ENCODE measurements around the gene LRP1B.

Gene LRP1B

DNA sequence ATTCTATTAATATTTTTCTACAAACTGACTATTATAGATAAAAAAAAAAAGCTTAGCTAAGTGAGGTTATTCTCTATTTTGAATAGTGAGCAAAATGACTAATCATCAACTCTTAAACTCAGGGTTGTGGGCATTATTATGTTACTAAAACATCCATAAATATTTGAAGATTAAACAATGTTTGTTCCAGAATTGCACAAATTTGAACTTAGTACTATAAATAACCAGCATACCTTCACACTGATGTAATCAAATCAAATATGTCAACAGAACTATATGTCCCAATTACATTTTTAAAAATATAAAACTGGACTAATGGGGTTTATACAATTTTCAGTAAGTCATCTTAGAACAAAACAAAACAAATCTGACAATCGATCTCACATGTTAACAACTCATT is 800.9 kb downstream of the LRP1B start:
- ChIA-PET POLR2A (no interaction called here), CTCF (no interaction called here)
- TF ChIP-seq, protein P1, sequence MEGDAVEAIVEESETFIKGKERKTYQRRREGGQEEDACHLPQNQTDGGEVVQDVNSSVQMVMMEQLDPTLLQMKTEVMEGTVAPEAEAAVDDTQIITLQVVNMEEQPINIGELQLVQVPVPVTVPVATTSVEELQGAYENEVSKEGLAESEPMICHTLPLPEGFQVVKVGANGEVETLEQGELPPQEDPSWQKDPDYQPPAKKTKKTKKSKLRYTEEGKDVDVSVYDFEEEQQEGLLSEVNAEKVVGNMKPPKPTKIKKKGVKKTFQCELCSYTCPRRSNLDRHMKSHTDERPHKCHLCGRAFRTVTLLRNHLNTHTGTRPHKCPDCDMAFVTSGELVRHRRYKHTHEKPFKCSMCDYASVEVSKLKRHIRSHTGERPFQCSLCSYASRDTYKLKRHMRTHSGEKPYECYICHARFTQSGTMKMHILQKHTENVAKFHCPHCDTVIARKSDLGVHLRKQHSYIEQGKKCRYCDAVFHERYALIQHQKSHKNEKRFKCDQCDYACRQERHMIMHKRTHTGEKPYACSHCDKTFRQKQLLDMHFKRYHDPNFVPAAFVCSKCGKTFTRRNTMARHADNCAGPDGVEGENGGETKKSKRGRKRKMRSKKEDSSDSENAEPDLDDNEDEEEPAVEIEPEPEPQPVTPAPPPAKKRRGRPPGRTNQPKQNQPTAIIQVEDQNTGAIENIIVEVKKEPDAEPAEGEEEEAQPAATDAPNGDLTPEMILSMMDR (IDR thresholded peaks at IDR 0.05; ENCODE audit: control extremely low read depth, extremely low read depth, low read depth, missing control alignments) = no peak
- DNase-seq (ENCODE audit: extremely low spot score) = no peak

GRCh38 chr2:141323571-141323970 is 807.2 kb downstream of the LRP1B start:
- ChIA-PET CTCF (no interaction called here), POLR2A (no interaction called here)
- TF ChIP-seq, protein P1 (IDR thresholded peaks at IDR 0.05; ENCODE audit: control extremely low read depth, extremely low read depth, low read depth, missing control alignments) = no peak
- DNase-seq (ENCODE audit: extremely low spot score) = no peak

DNA sequence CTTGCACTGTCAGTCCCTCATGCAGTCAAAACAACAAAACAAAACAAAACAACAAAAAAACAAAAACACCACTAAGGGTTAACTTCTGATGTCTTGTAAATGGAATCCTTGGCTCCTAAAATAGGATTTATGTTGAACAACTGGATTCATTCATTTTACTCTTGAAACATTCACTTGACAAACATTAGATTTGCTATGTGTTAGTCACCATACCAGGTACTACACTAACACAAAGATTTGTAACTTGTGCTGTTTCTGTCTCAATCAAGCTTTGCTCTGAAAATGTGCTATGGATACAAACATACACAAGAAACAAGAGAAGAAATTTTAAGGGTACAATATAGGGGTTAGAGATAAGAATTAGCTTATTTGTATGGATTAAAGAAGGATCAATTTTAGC is 812.8 kb downstream of the LRP1B start:
- no peak for DNase-seq (ENCODE audit: extremely low spot score)
- ChIA-PET CTCF (interaction anchor here (1.4 kb wide), 1 partner anchor 17 kb away, joined by 5 read pairs; no protein-coding TSS in a partner anchor), POLR2A (no interaction called here)
- TF ChIP-seq, protein P1 (IDR thresholded peaks at IDR 0.05; ENCODE audit: control extremely low read depth, extremely low read depth, low read depth, missing control alignments) = no peak

GRCh38 chr2:141316606-141317005 is 814.2 kb downstream of the LRP1B start:
- ChIA-PET POLR2A (no interaction called here), CTCF (no interaction called here)
- no peak for DNase-seq (ENCODE audit: extremely low spot score)
- TF ChIP-seq, protein P1 (IDR thresholded peaks at IDR 0.05; ENCODE audit: control extremely low read depth, extremely low read depth, low read depth, missing control alignments) = no peak

DNA sequence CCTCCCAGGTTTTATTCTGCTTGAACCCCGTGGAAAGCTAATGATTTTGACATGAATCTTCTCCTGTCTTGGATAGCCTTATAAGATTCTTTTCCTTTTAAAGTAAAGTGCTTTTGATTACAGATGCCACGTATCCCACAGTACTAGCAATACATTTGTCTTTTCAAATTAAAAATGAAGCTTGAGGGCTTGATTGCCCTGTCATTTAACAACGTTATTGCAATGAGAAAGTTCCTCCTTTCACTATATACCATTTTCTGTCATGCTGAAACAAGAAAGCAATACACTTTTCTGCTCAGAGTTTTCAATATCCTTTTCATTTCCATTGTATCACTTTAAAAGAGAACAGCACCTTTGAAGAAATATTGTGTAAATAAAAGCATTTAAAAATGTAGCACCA is 814.7 kb downstream of the LRP1B start:
- CTCF ChIA-PET = no interaction called here
- POLR2A ChIA-PET = no interaction called here
- DNase-seq (ENCODE audit: extremely low spot score) = no peak
- TF ChIP-seq, protein P1 (IDR thresholded peaks at IDR 0.05; ENCODE audit: control extremely low read depth, extremely low read depth, low read depth, missing control alignments) = no peak

GRCh38 chr2:141313972-141314371 is 816.8 kb downstream of the LRP1B start:
- ChIA-PET CTCF (interaction anchor here (1.4 kb wide), 1 partner anchor 20 kb away, joined by 3 read pairs; no protein-coding TSS in a partner anchor), POLR2A (no interaction called here)
- TF ChIP-seq, protein P1 (IDR thresholded peaks at IDR 0.05; ENCODE audit: control extremely low read depth, extremely low read depth, low read depth, missing control alignments) = no peak
- no peak for DNase-seq (ENCODE audit: extremely low spot score)

- ChIA-PET CTCF (no interaction called here), POLR2A (no interaction called here)
- no peak for DNase-seq (ENCODE audit: extremely low spot score)
- TF ChIP-seq, protein P1 (IDR thresholded peaks at IDR 0.05; ENCODE audit: control extremely low read depth, extremely low read depth, low read depth, missing control alignments) = no peak
Measured at GRCh38 chr2:141311430-141311829, 819.4 kb downstream of the LRP1B start.

All from GM10248 (cell line).